Fibroblast of mammary gland (primary cell): ENCODE results near the gene LIPI.

ENCODE experiments used
- DNase-seq: peaks from one replicate; pipeline ENCODE4 v3.0.0-alpha.2; 2010; ENCODE audit warnings: low read depth
- H3K4me3 ChIP-seq: 2 replicates; pipeline ENCODE4 v1.5.1; 2011; ENCODE audit warnings: low read depth, mild to moderate bottlenecking, low read length, moderate library complexity; ENCODE audit not compliant: control insufficient read depth
- CTCF ChIP-seq: conservative IDR thresholded peaks from 2 replicates; pipeline ENCODE4 v1.5.1; 2011; ENCODE audit warnings: low read depth, low read length, inconsistent platforms; ENCODE audit not compliant: control insufficient read depth, insufficient read depth

The LIPI gene

GRCh38 chr21:14078746-14079375 lies 131.9 kb downstream of the LIPI start:
- no peak for DNase-seq
- no peak overlapping the region for H3K4me3 ChIP-seq
- no peak for TF ChIP-seq CTCF

- DNase-seq, result no peak
- H3K4me3 ChIP-seq, result no peak overlapping the region
- TF ChIP-seq CTCF, result no peak
Observed at GRCh38 chr21:14076143-14076806, 134.5 kb downstream of the LIPI start.

- DNase-seq, result no peak
- no peak overlapping the region for H3K4me3 ChIP-seq
- TF ChIP-seq CTCF, result no peak
Observed at GRCh38 chr21:14075346-14076142, 135.2 kb downstream of the LIPI start.

- no peak overlapping the region for H3K4me3 ChIP-seq
- TF ChIP-seq CTCF, result no peak
- no peak for DNase-seq
Observed at GRCh38 chr21:14074177-14074576, 136.6 kb downstream of the LIPI start.

GRCh38 chr21:14073615-14074014 lies 137.1 kb downstream of the LIPI start:
- DNase-seq, result no peak
- H3K4me3 ChIP-seq, result no peak overlapping the region
- TF ChIP-seq CTCF, result no peak

- DNase-seq, result no peak
- TF ChIP-seq CTCF, result no peak
- H3K4me3 ChIP-seq, result no peak overlapping the region
Observed at GRCh38 chr21:14072761-14073535, 137.8 kb downstream of the LIPI start.
